Fibroblast of villous mesenchyme (primary cell): ENCODE measurements around the gene TP53I11. TPM values are rescaled to one million over a fixed set of nuclear protein-coding genes. Genes with fewer than 3 reads are reported as not detected.

ENCODE experiments used
- DNase-seq: peaks from one replicate; pipeline ENCODE4 v3.0.0-alpha.2; 2010; ENCODE audit warnings: low read depth
- H3K4me3 ChIP-seq: 2 replicates; pipeline ENCODE4 v1.5.1; 2011; ENCODE audit warnings: low read depth, mild to moderate bottlenecking, low read length
- CTCF ChIP-seq: IDR thresholded peaks from 2 replicates; pipeline ENCODE4 v1.5.1; 2012; ENCODE audit warnings: low read depth, mild to moderate bottlenecking, low read length; ENCODE audit not compliant: insufficient read depth
- total RNA-seq: library from RNA; depleted of rRNA; stranded (reverse); fragments of >200 nt; gene quantifications from 2 replicates; pipeline ENCODE4 v1.2.3, GENCODE V29; 2012

TP53I11 gene
- total RNA-seq, 1 donor: 38.4 TPM

- DNase-seq: no peak
- no peak overlapping the region for H3K4me3 ChIP-seq
- TF ChIP-seq CTCF: no peak
Observed at GRCh38 chr11:44960200-44960845, 9.6 kb upstream of the TP53I11 start.

- no peak for DNase-seq
- no peak for TF ChIP-seq CTCF
- no peak overlapping the region for H3K4me3 ChIP-seq
Observed at GRCh38 chr11:44959064-44959463, 8.4 kb upstream of the TP53I11 start.

- no peak for TF ChIP-seq CTCF
- no peak for DNase-seq
- H3K4me3 ChIP-seq: no peak overlapping the region
Observed at GRCh38 chr11:44957776-44958564, 7.3 kb upstream of the TP53I11 start.

- DNase-seq: peak; percentile 13
- H3K4me3 ChIP-seq: no peak overlapping the region
- TF ChIP-seq CTCF: no peak
Observed at GRCh38 chr11:44957040-44957515, 6.4 kb upstream of the TP53I11 start.

GRCh38 chr11:44955015-44955738, 4.5 kb upstream of the TP53I11 start:
- DNase-seq: peak; percentile 92
- TF ChIP-seq CTCF: no peak
- no peak overlapping the region for H3K4me3 ChIP-seq

GRCh38 chr11:44954051-44954906, 3.6 kb upstream of the TP53I11 start:
- no peak for TF ChIP-seq CTCF
- no peak overlapping the region for H3K4me3 ChIP-seq
- DNase-seq: no peak
